DOHH2 (cell line): ENCODE results near the gene FOXK1.
"Not testable (repeated sequence)": the region's sequence is repeated elsewhere in the genome, so short reads cannot be mapped to it uniquely, and the experiment has no call there.

Experiments
- H3F3A ChIP-seq: fragments of 200-600 bp; sonication (generic), shearing (Covaris generic); 2 replicates; pipeline ENCODE4 v1.6.0; 2016; ENCODE audit warnings: antibody characterized with exemption, mild to moderate bottlenecking; ENCODE audit not compliant: control insufficient read depth, insufficient read depth
- H3K27ac ChIP-seq: fragments of 200-600 bp; sonication (generic); 2 replicates; pipeline ENCODE4 v1.5.1; 2014; ENCODE audit warnings: low read depth, mild to moderate bottlenecking, low read length, moderate library complexity
- H3K27me3 ChIP-seq: fragments of 200-600 bp; sonication (generic); 2 replicates; pipeline ENCODE4 v1.6.1; 2014; ENCODE audit warnings: mild to moderate bottlenecking, low read length, mixed read lengths; ENCODE audit not compliant: control insufficient read depth
- H3K36me3 ChIP-seq: fragments of 200-600 bp; sonication (generic); 2 replicates; pipeline ENCODE4 v1.6.1; 2014; ENCODE audit warnings: mild to moderate bottlenecking, low read length, moderate library complexity, mixed read lengths; ENCODE audit not compliant: control insufficient read depth
- H3K4me1 ChIP-seq: fragments of 200-600 bp; sonication (generic); 2 replicates; pipeline ENCODE4 v1.6.1; 2014; ENCODE audit warnings: mild to moderate bottlenecking, low read length, mixed read lengths; ENCODE audit not compliant: control insufficient read depth
- H3K4me2 ChIP-seq: fragments of 200-600 bp; sonication (generic); 2 replicates; pipeline ENCODE4 v1.6.0; 2014; ENCODE audit warnings: mild to moderate bottlenecking, low read length, moderate library complexity
- H3K4me3 ChIP-seq: fragments of 200-600 bp; sonication (generic); 2 replicates; pipeline ENCODE4 v1.5.1; 2014; ENCODE audit warnings: mild to moderate bottlenecking, low read length, mixed read lengths
- H3K79me2 ChIP-seq: fragments of 200-600 bp; sonication (generic); 2 replicates; pipeline ENCODE4 v1.6.1; 2014; ENCODE audit warnings: mild to moderate bottlenecking, low read length, mixed read lengths; ENCODE audit not compliant: control insufficient read depth
- H3K9me2 ChIP-seq: fragments of 200-600 bp; sonication (generic); replicated peaks from 2 replicates; pipeline ENCODE4 v1.6.1; 2014; ENCODE audit warnings: mild to moderate bottlenecking, low read length, mixed read lengths; ENCODE audit not compliant: control insufficient read depth
- H3K9me3 ChIP-seq: fragments of 200-600 bp; sonication (generic); 2 replicates; pipeline ENCODE4 v1.6.1; 2014; ENCODE audit warnings: antibody characterized with exemption, low read length, mixed read lengths; ENCODE audit not compliant: control insufficient read depth, insufficient read depth
- H4K20me1 ChIP-seq: fragments of 200-600 bp; sonication (generic); 2 replicates; pipeline ENCODE4 v1.6.0; 2014; ENCODE audit warnings: low read depth, mild to moderate bottlenecking, antibody characterized with exemption, low read length, moderate library complexity; ENCODE audit not compliant: control insufficient read depth, insufficient read depth
- CTCF ChIP-seq: fragments of 200-600 bp; sonication (generic); IDR thresholded peaks from one replicate; pipeline ENCODE4 v1.5.1; 2014; ENCODE audit warnings: antibody characterized with exemption, mild to moderate bottlenecking, low read depth, low read length; ENCODE audit not compliant: poor library complexity, severe bottlenecking
- EZH2phosphoT487 ChIP-seq: fragments of 200-600 bp; sonication (generic); IDR thresholded peaks from 2 replicates; pipeline ENCODE4 v1.6.1; 2017; ENCODE audit warnings: borderline replicate concordance, mild to moderate bottlenecking, antibody characterized with exemption, low read length, moderate library complexity, mixed read lengths

Gene FOXK1

DNA sequence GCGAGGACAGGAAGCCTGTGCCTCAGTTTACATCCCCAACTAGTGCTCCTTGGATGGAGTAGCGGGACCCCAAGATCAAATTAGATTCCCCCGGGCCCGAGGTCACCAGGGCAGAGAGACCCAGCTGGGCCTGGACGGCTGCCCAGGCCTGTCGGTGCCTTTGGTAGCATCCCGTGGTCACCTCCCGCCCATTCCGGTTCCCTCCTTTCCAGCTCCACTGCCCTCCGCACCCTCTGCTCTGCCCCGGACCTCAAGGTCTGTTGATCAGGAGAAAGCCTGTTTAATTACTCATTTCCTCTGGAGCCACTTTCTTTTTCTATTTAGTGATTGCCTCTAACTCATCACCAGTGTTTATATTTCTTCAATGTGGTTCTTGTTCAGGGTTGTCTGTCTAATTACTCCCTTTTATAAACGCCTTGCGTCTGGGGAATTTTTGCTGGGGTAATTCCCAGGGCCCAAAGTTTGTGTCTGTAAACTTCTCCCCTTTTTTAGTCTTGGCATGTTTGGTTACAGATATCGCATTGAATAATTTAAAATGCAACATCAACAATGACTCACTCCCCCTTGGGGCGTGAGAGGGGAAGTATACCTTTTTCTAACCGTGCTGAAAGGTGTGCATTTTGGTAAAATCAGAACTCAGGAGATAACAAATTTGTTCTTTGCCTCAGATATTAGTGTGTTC is 1.9 kb downstream of the FOXK1 start:
- Histone ChIP-seq H4K20me1 (peaks cover 24% of the 10 kb centered on the region), H3K27me3 (no peaks in the 10 kb centered on the region), H3K27ac (peak overlapping the region; percentile 47)

DNA sequence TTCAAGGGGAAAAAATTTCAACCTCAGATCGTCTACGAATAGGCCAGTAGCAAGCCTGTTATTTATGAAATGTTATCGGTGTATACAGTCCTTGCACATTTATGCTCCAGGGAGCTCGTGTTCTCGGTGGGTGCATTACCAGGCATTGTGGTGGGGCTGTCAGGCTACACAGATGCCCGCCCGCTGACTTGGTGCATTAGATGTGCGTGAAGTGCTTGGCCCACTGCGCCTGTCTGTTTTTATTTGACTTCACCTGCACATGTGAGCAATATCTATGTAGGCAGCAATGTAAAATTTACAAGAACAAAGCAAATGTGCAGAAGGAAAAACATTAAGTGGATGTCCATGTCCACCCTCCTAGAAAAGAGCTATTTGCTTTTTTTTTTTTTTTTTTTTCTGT is 2.8 kb downstream of the FOXK1 start:
- H3K4me2 ChIP-seq = peak overlapping the region; percentile 91
- peaks cover 75% of the 10 kb centered on the region for H3K79me2 ChIP-seq
- H3K9me2 ChIP-seq = no peaks in the 10 kb centered on the region
- peak overlapping the region; percentile 47 for H3K27ac ChIP-seq
- H3K27me3 ChIP-seq = no peaks in the 10 kb centered on the region
- H3K4me1 ChIP-seq = peaks cover 37% of the 10 kb centered on the region
- peaks cover 5% of the 10 kb centered on the region; the same call in 1 of the 2 replicates for H3K9me3 ChIP-seq
- peaks cover 32% of the 10 kb centered on the region for H4K20me1 ChIP-seq
- H3K4me3 ChIP-seq = peak overlapping the region; percentile 96
- H3F3A ChIP-seq = peaks cover 5% of the 10 kb centered on the region; the same call in 1 of the 2 replicates
- peaks cover 30% of the 10 kb centered on the region for H3K36me3 ChIP-seq
- TF ChIP-seq CTCF (no peak), EZH2phosphoT487 (no peak)

More for the DNA sequence above, 1.9 kb downstream of the FOXK1 start:
- H3K4me2 ChIP-seq = peak overlapping the region; percentile 91
- no peak for TF ChIP-seq EZH2phosphoT487
- TF ChIP-seq CTCF = peak; percentile 61
- peaks cover 5% of the 10 kb centered on the region; the same call in 1 of the 2 replicates for H3K9me3 ChIP-seq
- H3K4me3 ChIP-seq = peak overlapping the region; percentile 96
- H3K79me2 ChIP-seq = peaks cover 67% of the 10 kb centered on the region
- no peaks in the 10 kb centered on the region for H3K9me2 ChIP-seq
- H3K4me1 ChIP-seq = peaks cover 29% of the 10 kb centered on the region
- peaks cover 5% of the 10 kb centered on the region; the same call in 1 of the 2 replicates for H3F3A ChIP-seq
- H3K36me3 ChIP-seq = peaks cover 25% of the 10 kb centered on the region

DNA sequence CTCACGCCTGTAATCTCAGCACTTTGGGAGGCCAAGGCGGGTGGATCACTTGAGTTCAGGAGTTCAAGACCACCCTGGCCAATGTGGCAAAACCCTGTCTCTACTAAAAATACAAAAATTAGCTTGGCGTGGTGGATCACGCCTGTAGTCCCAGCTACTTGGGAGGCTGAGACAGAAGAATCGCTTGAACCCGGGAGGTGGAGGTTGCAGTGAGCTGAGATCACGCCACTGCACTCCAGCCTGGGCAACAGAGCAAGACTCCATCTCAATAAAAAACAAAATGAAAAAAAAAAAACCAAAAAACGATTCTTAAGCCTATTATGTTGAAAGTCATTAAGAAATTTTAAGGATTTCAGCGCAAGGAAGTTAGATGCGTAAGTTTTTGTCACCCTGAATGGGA is 3.6 kb downstream of the FOXK1 start:
- not testable (repeated sequence) for H3K4me2 ChIP-seq, H3K27ac ChIP-seq, H3K4me3 ChIP-seq, H3K9me2 ChIP-seq, H3K27me3 ChIP-seq, H3F3A ChIP-seq, H3K9me3 ChIP-seq
- peaks cover 83% of the 10 kb centered on the region for H3K79me2 ChIP-seq
- peaks cover 32% of the 10 kb centered on the region for H3K36me3 ChIP-seq
- peaks cover 40% of the 10 kb centered on the region for H4K20me1 ChIP-seq
- peaks cover 45% of the 10 kb centered on the region for H3K4me1 ChIP-seq

DNA sequence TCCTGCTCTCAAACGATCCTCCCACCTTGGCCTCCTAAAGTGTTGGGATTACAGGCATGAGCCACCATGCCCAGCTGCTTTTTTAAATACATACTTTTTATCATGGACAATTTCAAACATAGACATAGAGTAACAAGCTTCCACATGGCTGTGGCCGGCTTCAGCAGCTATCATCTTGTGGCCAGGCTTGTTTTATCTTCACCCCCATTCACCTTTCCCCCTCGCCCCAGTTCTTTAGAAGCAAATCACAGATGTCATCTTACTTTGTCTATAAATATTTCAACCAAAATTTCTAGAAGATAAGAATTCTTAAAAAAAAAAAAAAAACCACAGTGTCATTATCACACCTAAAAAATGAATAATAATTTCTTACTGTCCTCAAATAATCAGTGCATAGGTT is 5.9 kb downstream of the FOXK1 start:
- Histone ChIP-seq H3K36me3 (peaks cover 32% of the 10 kb centered on the region), H3K4me2 (no peak overlapping the region), H3K79me2 (peaks cover 100% of the 10 kb centered on the region), H4K20me1 (peaks cover 45% of the 10 kb centered on the region), H3K4me3 (no peak overlapping the region), H3K9me3 (no peaks in the 10 kb centered on the region), H3K4me1 (peaks cover 58% of the 10 kb centered on the region), H3K9me2 (no peaks in the 10 kb centered on the region), H3F3A (peaks cover 5% of the 10 kb centered on the region; the same call in 1 of the 2 replicates), H3K27me3 (no peaks in the 10 kb centered on the region), H3K27ac (no peak overlapping the region)
- TF ChIP-seq EZH2phosphoT487 (no peak), CTCF (no peak)
